ENCODE measurements around the gene SEPTIN1.

DNA sequence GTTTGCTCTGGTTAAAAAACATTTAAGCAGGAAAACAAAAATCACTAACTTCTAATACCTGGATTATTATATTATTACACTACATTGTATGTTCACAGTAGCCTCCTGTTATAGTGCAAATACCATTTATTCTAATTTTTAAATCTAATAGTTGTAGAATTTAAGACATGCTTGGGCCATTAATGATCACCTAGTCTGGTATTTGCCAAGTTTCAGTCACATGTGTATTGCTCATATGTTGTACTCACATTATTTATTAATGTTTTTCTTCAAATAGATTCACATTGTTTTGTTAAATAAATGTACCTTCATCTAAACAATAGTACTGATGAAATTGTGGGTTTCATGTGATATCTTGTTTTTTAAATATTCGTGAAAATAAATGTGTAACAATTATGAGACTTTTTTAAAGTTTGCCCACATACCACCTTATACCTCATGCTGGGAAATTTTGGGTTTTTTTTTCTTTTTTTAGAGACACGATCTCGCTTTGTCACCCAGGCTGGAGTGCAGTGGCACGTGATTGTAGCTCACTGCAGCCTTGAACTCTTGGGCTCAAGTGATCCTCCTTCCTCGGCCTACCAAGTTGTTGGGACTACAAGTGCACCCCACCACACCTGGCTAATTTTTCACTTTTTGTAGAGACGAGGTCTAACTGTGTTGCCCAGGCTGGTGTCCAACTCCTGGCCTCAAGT lies 30.9 kb upstream of the SEPTIN1 start:
- no peak for TF ChIP-seq CTCF (IDR thresholded peaks at IDR 0.05)
- TF ChIP-seq POLR2AphosphoS5 (IDR thresholded peaks at IDR 0.05) = no peak
- TF ChIP-seq POLR2A (IDR thresholded peaks at IDR 0.05) = no peak
- TF ChIP-seq EP300 (IDR thresholded peaks at IDR 0.05; ENCODE audit: low read depth) = no peak

Data from transverse colon (tissue), 4 donors.